ENCODE results near the gene NEU4. TPM values are rescaled to one million over a fixed set of nuclear protein-coding genes. Genes with fewer than 3 reads are reported as not detected.
"Not testable (repeated sequence)": the region's sequence is repeated elsewhere in the genome, so short reads cannot be mapped to it uniquely, and the experiment has no call there.

Gene NEU4
- total RNA-seq, 1 donor from 2014 or later = not detected

DNA sequence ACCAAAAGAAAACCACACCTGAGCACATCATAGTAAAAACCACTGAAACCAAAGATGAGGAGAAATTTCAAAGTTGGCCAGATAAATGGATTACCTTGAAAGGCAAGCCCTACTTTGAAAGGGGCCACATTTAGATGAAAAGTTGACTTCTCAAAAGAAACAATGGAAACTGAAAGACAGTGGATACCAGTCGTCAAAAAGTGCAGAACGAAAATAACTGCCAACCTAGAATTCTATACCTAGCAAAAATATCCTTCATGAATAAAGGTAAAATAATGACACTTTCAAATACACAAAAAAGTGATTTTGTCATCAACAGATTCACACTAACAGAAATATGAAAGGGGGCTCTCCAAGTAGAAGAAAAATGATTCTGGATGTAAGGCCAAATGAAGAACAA is 18.4 kb downstream of the NEU4 start:
- DNase-seq (ENCODE audit: low read depth) (no peak), FAIRE-seq (no peak)
- no peak overlapping the region for H3K4me3 ChIP-seq (ENCODE audit: low read depth, low read length)
- no peaks in the 10 kb centered on the region for H3K27me3 ChIP-seq (ENCODE audit: control insufficient read depth, insufficient read depth, low read length)
- TF ChIP-seq CTCF (IDR thresholded peaks at IDR 0.05; ENCODE audit: insufficient read depth, low read length, severe bottlenecking) = no peak
- no peaks in the 10 kb centered on the region for H3K36me3 ChIP-seq (ENCODE audit: control insufficient read depth, insufficient read depth, low read length)

- FAIRE-seq (no peak), DNase-seq (ENCODE audit: low read depth) (no peak)
- no peaks in the 10 kb centered on the region for H3K36me3 ChIP-seq (ENCODE audit: control insufficient read depth, insufficient read depth, low read length)
- H3K27me3 ChIP-seq (ENCODE audit: control insufficient read depth, insufficient read depth, low read length) = no peaks in the 10 kb centered on the region
- no peak for TF ChIP-seq CTCF (IDR thresholded peaks at IDR 0.05; ENCODE audit: insufficient read depth, low read length, severe bottlenecking)
- no peak overlapping the region for H3K4me3 ChIP-seq (ENCODE audit: low read depth, low read length)
Observed at GRCh38 chr2:241833101-241833663, 24.2 kb downstream of the NEU4 start.

- not testable (repeated sequence) for FAIRE-seq; H3K27me3 ChIP-seq (ENCODE audit: control insufficient read depth, insufficient read depth, low read length); H3K4me3 ChIP-seq (ENCODE audit: low read depth, low read length); H3K36me3 ChIP-seq (ENCODE audit: control insufficient read depth, insufficient read depth, low read length); DNase-seq (ENCODE audit: low read depth)
Observed at GRCh38 chr2:241833756-241834526, 24.9 kb downstream of the NEU4 start.

GRCh38 chr2:241834527-241835210 is 25.7 kb downstream of the NEU4 start:
- DNase-seq (ENCODE audit: low read depth) (no peak), FAIRE-seq (no peak)
- Histone ChIP-seq H3K36me3 (ENCODE audit: control insufficient read depth, insufficient read depth, low read length) (no peaks in the 10 kb centered on the region), H3K27me3 (ENCODE audit: control insufficient read depth, insufficient read depth, low read length) (no peaks in the 10 kb centered on the region), H3K4me3 (ENCODE audit: low read depth, low read length) (no peak overlapping the region)
- TF ChIP-seq CTCF (IDR thresholded peaks at IDR 0.05; ENCODE audit: insufficient read depth, low read length, severe bottlenecking) = no peak

GRCh38 chr2:241835611-241836010 is 26.6 kb downstream of the NEU4 start:
- Histone ChIP-seq H3K36me3 (ENCODE audit: control insufficient read depth, insufficient read depth, low read length) (no peaks in the 10 kb centered on the region), H3K27me3 (ENCODE audit: control insufficient read depth, insufficient read depth, low read length) (no peaks in the 10 kb centered on the region), H3K4me3 (ENCODE audit: low read depth, low read length) (no peak overlapping the region)
- DNase-seq (ENCODE audit: low read depth) (no peak), FAIRE-seq (no peak)
- no peak for TF ChIP-seq CTCF (IDR thresholded peaks at IDR 0.05; ENCODE audit: insufficient read depth, low read length, severe bottlenecking)

DNA sequence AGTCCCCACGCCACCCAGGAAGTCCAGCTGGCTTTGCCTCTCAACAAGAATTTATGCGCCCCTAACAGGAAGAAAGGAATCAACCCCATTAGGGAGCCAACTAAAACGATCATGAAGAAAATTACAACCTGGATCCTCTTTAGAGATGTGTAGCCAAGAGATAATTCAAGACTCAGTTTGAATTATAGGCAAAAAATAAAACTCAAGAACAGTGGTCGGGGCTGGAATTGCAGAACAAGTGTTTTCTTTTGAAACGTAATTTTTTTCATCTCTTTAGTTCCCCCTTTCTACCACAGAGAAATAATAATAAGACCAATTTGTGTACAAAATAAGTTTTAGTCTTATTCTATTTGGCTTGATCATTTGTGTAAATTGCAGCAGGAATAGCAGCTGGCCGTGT is 27.3 kb downstream of the NEU4 start:
- Histone ChIP-seq H3K4me3 (ENCODE audit: low read depth, low read length) (no peak overlapping the region), H3K36me3 (ENCODE audit: control insufficient read depth, insufficient read depth, low read length) (no peaks in the 10 kb centered on the region), H3K27me3 (ENCODE audit: control insufficient read depth, insufficient read depth, low read length) (no peaks in the 10 kb centered on the region)
- FAIRE-seq (no peak), DNase-seq (ENCODE audit: low read depth) (no peak)
- TF ChIP-seq CTCF (IDR thresholded peaks at IDR 0.05; ENCODE audit: insufficient read depth, low read length, severe bottlenecking) = no peak

Data from bronchial epithelial cell (primary cell).